Hematopoietic multipotent progenitor cell treated with erythropoietin and hydrocortisone succinate and interleukin-3 and kit ligand, for 17 days (in vitro differentiated cells): ENCODE data around the gene CSGALNACT2.
"Not testable (repeated sequence)": the region's sequence is repeated elsewhere in the genome, so short reads cannot be mapped to it uniquely, and the experiment has no call there.

ENCODE experiments used
- DNase-seq: peaks from one replicate; pipeline ENCODE4 v3.0.0-alpha.2; 2015; ENCODE audit warnings: low spot score

Gene CSGALNACT2

GRCh38 chr10:43218206-43218950 is 80.1 kb downstream of the CSGALNACT2 start:
- DNase-seq = no peak

- no peak for DNase-seq
Observed at GRCh38 chr10:43218951-43219837, 80.9 kb downstream of the CSGALNACT2 start.

- DNase-seq = no peak
Observed at GRCh38 chr10:43219848-43220247, 81.6 kb downstream of the CSGALNACT2 start.

GRCh38 chr10:43220251-43220650 is 82.0 kb downstream of the CSGALNACT2 start:
- not testable (repeated sequence) for DNase-seq

GRCh38 chr10:43220657-43221418 is 82.6 kb downstream of the CSGALNACT2 start:
- DNase-seq = no peak

- DNase-seq = no peak
Observed at GRCh38 chr10:43221419-43222209, 83.4 kb downstream of the CSGALNACT2 start.

GRCh38 chr10:43222210-43222720 is 84.0 kb downstream of the CSGALNACT2 start:
- no peak for DNase-seq

GRCh38 chr10:43223056-43223455 is 84.8 kb downstream of the CSGALNACT2 start:
- no peak for DNase-seq

GRCh38 chr10:43224321-43224720 is 86.1 kb downstream of the CSGALNACT2 start:
- DNase-seq = no peak

GRCh38 chr10:43225004-43225786 is 87.0 kb downstream of the CSGALNACT2 start:
- no peak for DNase-seq

GRCh38 chr10:43225787-43226153 is 87.5 kb downstream of the CSGALNACT2 start:
- DNase-seq = no peak

GRCh38 chr10:43226441-43226840 is 88.2 kb downstream of the CSGALNACT2 start:
- no peak for DNase-seq

- no peak for DNase-seq
Observed at GRCh38 chr10:43226851-43227845, 88.9 kb downstream of the CSGALNACT2 start.

GRCh38 chr10:43227911-43228782 is 89.9 kb downstream of the CSGALNACT2 start:
- no peak for DNase-seq

- DNase-seq = no peak
Observed at GRCh38 chr10:43228783-43229207, 90.5 kb downstream of the CSGALNACT2 start.

GRCh38 chr10:43229208-43230061 is 91.2 kb downstream of the CSGALNACT2 start:
- no peak for DNase-seq
